Right lobe of liver (tissue), 4 donors: ENCODE measurements around the gene ATP6AP2.

ENCODE experiments used
- CTCF ChIP-seq, 4 donors: fragments of 200-600 bp in 3 of 4; fragments of 450-650 bp in 1 of 4; IDR thresholded peaks; one replicate each; pipeline versions ENCODE4 v1.5.1 to v1.8.0; 2016 to 2022; ENCODE audit warnings: antibody characterized with exemption in 4 of 4, mild to moderate bottlenecking in 2 of 4
- POLR2A ChIP-seq: fragments of 450-650 bp; IDR thresholded peaks from one replicate; pipeline ENCODE4 v1.6.1; 2017; ENCODE audit warnings: antibody characterized with exemption, mild to moderate bottlenecking
- donor health status: DM: no; HTN: no; CAD: no.
- donor health status: DM: no; HTN: no; CAD: no.
- donor health status: DM: no; HTN: yes; CAD: no.

DNA sequence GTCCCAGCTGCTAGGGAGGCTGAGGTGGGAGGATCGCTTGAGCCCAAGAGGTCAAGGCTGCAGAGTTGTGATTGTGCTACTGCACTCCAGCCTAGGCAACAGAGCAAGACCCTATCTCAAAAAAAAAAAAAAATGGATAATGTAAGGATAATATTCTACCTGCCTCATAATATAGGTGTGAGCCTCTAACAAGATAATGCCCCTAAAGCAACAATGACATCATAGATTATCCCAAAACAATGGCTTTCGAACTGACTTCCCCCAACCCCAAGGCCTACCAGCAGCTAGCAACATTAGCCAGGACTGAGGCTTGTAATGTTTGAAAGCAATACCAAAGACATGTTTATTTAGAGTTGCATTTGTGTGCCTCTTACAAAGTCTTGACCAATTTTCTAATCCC lies 33.9 kb upstream of the ATP6AP2 start:
- TF ChIP-seq CTCF (IDR thresholded peaks at IDR 0.05) (no peak), POLR2A (no peak)
